ENCODE data around the gene MCTP1.

The MCTP1 gene

GRCh38 chr5:95298651-95299050 lies 13.8 kb upstream of the MCTP1 start:
- H3K27ac ChIP-seq, result no peak overlapping the region
- no peak for TF ChIP-seq CTCF (conservative IDR thresholded peaks at IDR 0.05)
- TF ChIP-seq ZFX (IDR thresholded peaks at IDR 0.05), result no peak

GRCh38 chr5:95296291-95296690 lies 11.4 kb upstream of the MCTP1 start:
- no peak for TF ChIP-seq CTCF (conservative IDR thresholded peaks at IDR 0.05)
- no peak for TF ChIP-seq ZFX (IDR thresholded peaks at IDR 0.05)
- H3K27ac ChIP-seq, result no peak overlapping the region

GRCh38 chr5:95285409-95285755 lies 488 bp upstream of the MCTP1 start:
- no peak for TF ChIP-seq CTCF (conservative IDR thresholded peaks at IDR 0.05)
- no peak for TF ChIP-seq ZFX (IDR thresholded peaks at IDR 0.05)

GRCh38 chr5:95283761-95284571 lies 928 bp downstream of the MCTP1 start:
- H3K27ac ChIP-seq, result peak overlapping the region; percentile 4; the same call in 1 of the 2 replicates
- TF ChIP-seq CTCF (conservative IDR thresholded peaks at IDR 0.05) (peak; percentile 85), ZFX (IDR thresholded peaks at IDR 0.05) (no peak)

More at GRCh38 chr5:95285409-95285755, 488 bp upstream of the MCTP1 start:
- H3K27ac ChIP-seq, result no peak overlapping the region

- TF ChIP-seq ZFX (IDR thresholded peaks at IDR 0.05) (no peak), CTCF (conservative IDR thresholded peaks at IDR 0.05) (no peak)
- H3K27ac ChIP-seq, result no peak overlapping the region
Measured at GRCh38 chr5:95283022-95283615, 1.8 kb downstream of the MCTP1 start.

- no peak for TF ChIP-seq CTCF (conservative IDR thresholded peaks at IDR 0.05)
- TF ChIP-seq ZFX (IDR thresholded peaks at IDR 0.05), result no peak
- no peak overlapping the region for H3K27ac ChIP-seq
Measured at GRCh38 chr5:95281226-95281625, 3.7 kb downstream of the MCTP1 start.

GRCh38 chr5:95280401-95281095 lies 4.3 kb downstream of the MCTP1 start:
- no peak overlapping the region for H3K27ac ChIP-seq
- no peak for TF ChIP-seq CTCF (conservative IDR thresholded peaks at IDR 0.05)
- TF ChIP-seq ZFX (IDR thresholded peaks at IDR 0.05), result no peak
